HEK293 (cell line): ENCODE results near the gene MTHFD1.
A peak's percentile ranks its signal among the peaks of the same experiment; 100 is the strongest.

ENCODE experiments used
- CTCF ChIA-PET: fragments of 350-600 bp; formaldehyde crosslinking; extraction: SDS; loops from one replicate; lab custom pipeline; 2021; ENCODE audit warnings: antibody characterized with exemption; lab: Yijun Ruan, JAX
- POLR2A ChIA-PET: fragments of 300-600 bp; formaldehyde crosslinking; extraction: SDS; loops from one replicate; lab custom pipeline; 2020; ENCODE audit warnings: antibody characterized with exemption, inconsistent platforms; lab: Yijun Ruan, JAX
- H3K27ac ChIP-seq: fragments of 200-500 bp; sonication (Bioruptor generic); 2 replicates; pipeline ENCODE4 v1.5.1; 2014; ENCODE audit warnings: low read depth, low read length, control low read depth, inconsistent platforms; ENCODE audit errors: extremely low read depth
- H3K36me3 ChIP-seq, 2 experiments: fragments of 200-500 bp in 1 of 2; sonication (Bioruptor generic) in 1 of 2; 1 replicate in 1 of 2; 2 replicates in 1 of 2; pipeline ENCODE4 v1.5.1; 2014 to 2017; ENCODE audit warnings: inconsistent platforms in 2 of 2, low read length in 2 of 2; ENCODE audit not compliant: control insufficient read depth in 2 of 2, insufficient read depth in 1 of 2
- H3K4me1 ChIP-seq: fragments of 200-500 bp; sonication (Bioruptor generic); 2 replicates; pipeline ENCODE4 v1.5.1; 2014; ENCODE audit warnings: mild to moderate bottlenecking, low read length, inconsistent platforms; ENCODE audit not compliant: control insufficient read depth, insufficient read depth
- H3K4me3 ChIP-seq: 2 replicates; pipeline ENCODE4 v1.5.1; 2011; ENCODE audit warnings: low read depth, mild to moderate bottlenecking, control low read depth, low read length, moderate library complexity
- H3K9me3 ChIP-seq: fragments of 200-500 bp; sonication (Bioruptor generic); 2 replicates; pipeline ENCODE4 v1.5.1; 2014; ENCODE audit warnings: low read depth, low read length, inconsistent platforms; ENCODE audit not compliant: control insufficient read depth, insufficient read depth
- GLI4 ChIP-seq: fragments of 450-650 bp; formaldehyde crosslinking; IDR thresholded peaks from 2 replicates; pipeline ENCODE4 v1.5.1; 2016; ENCODE audit warnings: missing biosample characterization, missing genetic modification characterization
- KLF17 ChIP-seq: fragments of 450-650 bp; formaldehyde crosslinking; IDR thresholded peaks from 2 replicates; pipeline ENCODE4 v1.5.1; 2016; ENCODE audit warnings: missing biosample characterization, missing genetic modification characterization
- KLF8 ChIP-seq: fragments of 450-650 bp; formaldehyde crosslinking; IDR thresholded peaks from 2 replicates; pipeline ENCODE4 v1.5.1; 2016; ENCODE audit warnings: missing biosample characterization, missing genetic modification characterization
- PRDM2 ChIP-seq: fragments of 450-650 bp; formaldehyde crosslinking; IDR thresholded peaks from 2 replicates; pipeline ENCODE4 v1.5.1; 2016; ENCODE audit warnings: missing biosample characterization, missing genetic modification characterization, borderline replicate concordance
- RBAK ChIP-seq: fragments of 450-650 bp; formaldehyde crosslinking; IDR thresholded peaks from 2 replicates; pipeline ENCODE4 v1.5.1; 2016; ENCODE audit warnings: missing biosample characterization, missing genetic modification characterization
- YY1 ChIP-seq: fragments of 450-650 bp; formaldehyde crosslinking; IDR thresholded peaks from 2 replicates; pipeline ENCODE4 v1.5.1; 2018; ENCODE audit warnings: missing biosample characterization, missing genetic modification characterization
- ZBTB10 ChIP-seq: fragments of 450-650 bp; formaldehyde crosslinking; IDR thresholded peaks from 2 replicates; pipeline ENCODE4 v1.5.1; 2016; ENCODE audit warnings: missing biosample characterization, missing genetic modification characterization
- ZBTB20 ChIP-seq: fragments of 450-650 bp; formaldehyde crosslinking; IDR thresholded peaks from 2 replicates; pipeline ENCODE4 v1.5.1; 2016; ENCODE audit warnings: missing biosample characterization, missing genetic modification characterization
- ZBTB48 ChIP-seq: fragments of 450-650 bp; formaldehyde crosslinking; IDR thresholded peaks from 2 replicates; pipeline ENCODE4 v1.5.1; 2016; ENCODE audit warnings: missing biosample characterization, missing genetic modification characterization
- ZFP37 ChIP-seq: fragments of 450-650 bp; formaldehyde crosslinking; IDR thresholded peaks from 2 replicates; pipeline ENCODE4 v1.5.1; 2016; ENCODE audit warnings: missing biosample characterization, missing genetic modification characterization
- ZIC2 ChIP-seq: fragments of 450-650 bp; formaldehyde crosslinking; IDR thresholded peaks from 2 replicates; pipeline ENCODE4 v1.5.1; 2016; ENCODE audit warnings: missing biosample characterization, missing genetic modification characterization
- ZNF121 ChIP-seq: fragments of 450-650 bp; formaldehyde crosslinking; IDR thresholded peaks from 2 replicates; pipeline ENCODE4 v1.5.1; 2016; ENCODE audit warnings: missing biosample characterization, missing genetic modification characterization
- ZNF513 ChIP-seq: fragments of 450-650 bp; IDR thresholded peaks from 2 replicates; pipeline ENCODE4 v1.5.1; 2018; ENCODE audit warnings: missing biosample characterization, missing genetic modification characterization
- ZNF600 ChIP-seq: fragments of 450-650 bp; formaldehyde crosslinking; IDR thresholded peaks from 2 replicates; pipeline ENCODE4 v1.5.1; 2016; ENCODE audit warnings: missing biosample characterization, missing genetic modification characterization
- ZSCAN5A ChIP-seq: fragments of 450-650 bp; formaldehyde crosslinking; IDR thresholded peaks from 2 replicates; pipeline ENCODE4 v1.5.1; 2016; ENCODE audit warnings: missing biosample characterization, missing genetic modification characterization
- ZXDB ChIP-seq: fragments of 450-650 bp; formaldehyde crosslinking; IDR thresholded peaks from 2 replicates; pipeline ENCODE4 v1.5.1; 2016; ENCODE audit warnings: missing biosample characterization, missing genetic modification characterization
- TF ChIP-seq, protein P1 (sequence below): fragments of 450-650 bp; formaldehyde crosslinking; IDR thresholded peaks from 2 replicates; pipeline ENCODE4 v1.5.1; 2017; ENCODE audit warnings: missing biosample characterization, missing genetic modification characterization
- TF ChIP-seq, protein P2 (sequence below): fragments of 450-650 bp; formaldehyde crosslinking; IDR thresholded peaks from 2 replicates; pipeline ENCODE4 v1.5.1; 2017; ENCODE audit warnings: missing biosample characterization, missing genetic modification characterization

MTHFD1 gene

GRCh38 chr14:64503434-64504309 is 115.5 kb downstream of the MTHFD1 start, which contains the start of gene ZBTB25:
ZBTB25 (minus strand) TSS chr14:64503838; CDS start chr14:64490533, 13,305 bp downstream.
- Histone ChIP-seq H3K4me1 (peaks cover 23% of the 10 kb centered on the region), H3K9me3 (no peaks in the 10 kb centered on the region), H3K36me3 (peaks cover 0 to 7% of the 10 kb centered on the region in 2 experiments; a peak in 1 of 3 replicates), H3K27ac (peak within 1 kb of the TSS; percentile 99), H3K4me3 (peak within 1 kb of the TSS; percentile 62)
- POLR2A ChIA-PET: interaction anchor here (0.5 to 5.2 kb wide), 26 partner anchors 8 to 629 kb away, joined by 3 to 54 read pairs (median 4); partner anchors contain the start of genes HSPA2, MTHFD1 and SPTB
- CTCF ChIA-PET: interaction anchor here (1.0 kb wide), 1 partner anchor 74 kb away, joined by 3 read pairs; no protein-coding TSS in a partner anchor
- TF ChIP-seq GLI4 (tag by site-specific recombination) (peak; percentile 79; the same call in 1 of the 2 replicates), ZBTB48 (tag by site-specific recombination) (peak; percentile 62), RBAK (tag by site-specific recombination) (no peak), KLF17 (tag by site-specific recombination) (peak; percentile 87), ZNF513 (tag by site-specific recombination) (no peak), ZNF121 (tag by site-specific recombination) (peak; percentile 66; the same call in 1 of the 2 replicates), YY1 (tag by site-specific recombination) (peak; percentile 42; the same call in 1 of the 2 replicates), KLF8 (tag by site-specific recombination) (peak; percentile 97), ZNF600 (tag by site-specific recombination) (peak; percentile 59; the same call in 1 of the 2 replicates), PRDM2 (tag by site-specific recombination) (0 out of 2 replicates have a peak, but pooled peaks have one; percentile 73), ZBTB20 (peak; percentile 69), ZSCAN5A (tag by site-specific recombination) (peak; percentile 68; the same call in 1 of the 2 replicates), ZIC2 (tag by site-specific recombination) (peak; percentile 81), ZFP37 (tag by site-specific recombination) (peak; percentile 38; the same call in 1 of the 2 replicates), ZXDB (peak; percentile 64), ZBTB10 (tag by site-specific recombination) (no peak; the same call in none of the 2 replicates)
- TF ChIP-seq, protein P1, sequence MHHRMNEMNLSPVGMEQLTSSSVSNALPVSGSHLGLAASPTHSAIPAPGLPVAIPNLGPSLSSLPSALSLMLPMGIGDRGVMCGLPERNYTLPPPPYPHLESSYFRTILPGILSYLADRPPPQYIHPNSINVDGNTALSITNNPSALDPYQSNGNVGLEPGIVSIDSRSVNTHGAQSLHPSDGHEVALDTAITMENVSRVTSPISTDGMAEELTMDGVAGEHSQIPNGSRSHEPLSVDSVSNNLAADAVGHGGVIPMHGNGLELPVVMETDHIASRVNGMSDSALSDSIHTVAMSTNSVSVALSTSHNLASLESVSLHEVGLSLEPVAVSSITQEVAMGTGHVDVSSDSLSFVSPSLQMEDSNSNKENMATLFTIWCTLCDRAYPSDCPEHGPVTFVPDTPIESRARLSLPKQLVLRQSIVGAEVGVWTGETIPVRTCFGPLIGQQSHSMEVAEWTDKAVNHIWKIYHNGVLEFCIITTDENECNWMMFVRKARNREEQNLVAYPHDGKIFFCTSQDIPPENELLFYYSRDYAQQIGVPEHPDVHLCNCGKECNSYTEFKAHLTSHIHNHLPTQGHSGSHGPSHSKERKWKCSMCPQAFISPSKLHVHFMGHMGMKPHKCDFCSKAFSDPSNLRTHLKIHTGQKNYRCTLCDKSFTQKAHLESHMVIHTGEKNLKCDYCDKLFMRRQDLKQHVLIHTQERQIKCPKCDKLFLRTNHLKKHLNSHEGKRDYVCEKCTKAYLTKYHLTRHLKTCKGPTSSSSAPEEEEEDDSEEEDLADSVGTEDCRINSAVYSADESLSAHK (tag by site-specific recombination): no peak
- TF ChIP-seq, protein P2, sequence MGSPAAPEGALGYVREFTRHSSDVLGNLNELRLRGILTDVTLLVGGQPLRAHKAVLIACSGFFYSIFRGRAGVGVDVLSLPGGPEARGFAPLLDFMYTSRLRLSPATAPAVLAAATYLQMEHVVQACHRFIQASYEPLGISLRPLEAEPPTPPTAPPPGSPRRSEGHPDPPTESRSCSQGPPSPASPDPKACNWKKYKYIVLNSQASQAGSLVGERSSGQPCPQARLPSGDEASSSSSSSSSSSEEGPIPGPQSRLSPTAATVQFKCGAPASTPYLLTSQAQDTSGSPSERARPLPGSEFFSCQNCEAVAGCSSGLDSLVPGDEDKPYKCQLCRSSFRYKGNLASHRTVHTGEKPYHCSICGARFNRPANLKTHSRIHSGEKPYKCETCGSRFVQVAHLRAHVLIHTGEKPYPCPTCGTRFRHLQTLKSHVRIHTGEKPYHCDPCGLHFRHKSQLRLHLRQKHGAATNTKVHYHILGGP (tag by site-specific recombination): no peak
